NB4 (cell line): ENCODE data around the gene ME2.

ENCODE experiments used
- DNase-seq: peaks from one replicate; pipeline ENCODE4 v3.0.0; 2010; ENCODE audit warnings: low read depth
- H3K4me3 ChIP-seq: one replicate; pipeline ENCODE4 v1.5.1; 2011; ENCODE audit warnings: mild to moderate bottlenecking, low read depth, low read length, moderate library complexity
- CTCF ChIP-seq: IDR thresholded peaks from one replicate; pipeline ENCODE4 v1.5.1; 2012; ENCODE audit warnings: low read depth, low read length
- MAX ChIP-seq: IDR thresholded peaks from 2 replicates; pipeline ENCODE4 v1.6.1; 2011; ENCODE audit warnings: low read depth, low read length
- MYC ChIP-seq: IDR thresholded peaks from 2 replicates; pipeline ENCODE4 v1.6.1; 2011; ENCODE audit warnings: low read depth, low read length
- POLR2A ChIP-seq: IDR thresholded peaks from 2 replicates; pipeline ENCODE4 v1.6.1; 2011; ENCODE audit warnings: mild to moderate bottlenecking; ENCODE audit not compliant: insufficient read length; ENCODE audit errors: extremely low read depth

ME2 gene

GRCh38 chr18:50896093-50896492, 17.2 kb downstream of the ME2 start:
- TF ChIP-seq MYC (no peak), CTCF (no peak), MAX (no peak), POLR2A (no peak)
- H3K4me3 ChIP-seq: no peak overlapping the region
- no peak for DNase-seq

GRCh38 chr18:50898919-50899318, 20.0 kb downstream of the ME2 start:
- no peak overlapping the region for H3K4me3 ChIP-seq
- TF ChIP-seq MAX (no peak), CTCF (no peak), POLR2A (no peak), MYC (no peak)
- no peak for DNase-seq

- no peak overlapping the region for H3K4me3 ChIP-seq
- no peak for DNase-seq
- no peak for TF ChIP-seq MYC
These were observed 23.9 kb downstream of the ME2 start for GRCh38 chr18:50902797-50903196.

- H3K4me3 ChIP-seq: no peak overlapping the region
- TF ChIP-seq POLR2A (no peak), MYC (no peak), MAX (no peak), CTCF (no peak)
- DNase-seq: no peak
These were observed 27.9 kb downstream of the ME2 start for GRCh38 chr18:50906843-50907242.

GRCh38 chr18:50909261-50909660, 30.3 kb downstream of the ME2 start:
- no peak for TF ChIP-seq MAX
- H3K4me3 ChIP-seq: no peak overlapping the region
- DNase-seq: no peak

- TF ChIP-seq CTCF: no peak
- H3K4me3 ChIP-seq: no peak overlapping the region
- no peak for DNase-seq
These were observed 32.1 kb downstream of the ME2 start for GRCh38 chr18:50911006-50911405.

- TF ChIP-seq MYC: no peak
- TF ChIP-seq MAX: no peak
- no peak for TF ChIP-seq CTCF
- no peak for TF ChIP-seq POLR2A
- DNase-seq: no peak
- H3K4me3 ChIP-seq: no peak overlapping the region
These were observed 38.1 kb downstream of the ME2 start for GRCh38 chr18:50917021-50917420.
